C4-2B (cell line): Measurements from ENCODE around the gene PDE4A.

Source experiments
- CTCF ChIP-seq: fragments of 450-650 bp; conservative IDR thresholded peaks from 2 replicates; pipeline ENCODE4 v1.5.1; 2017; ENCODE audit warnings: mild to moderate bottlenecking
- ZFX ChIP-seq: fragments of 450-650 bp; IDR thresholded peaks from 2 replicates; pipeline ENCODE4 v1.6.1; 2017

GRCh38 chr19:10378124-10378523 is 42.2 kb upstream of the PDE4A start:
- no peak for TF ChIP-seq CTCF
- no peak for TF ChIP-seq ZFX
